Endothelial cell of umbilical vein (primary cell): ENCODE measurements around the gene UBE2Q1. TPM values are rescaled to one million over a fixed set of nuclear protein-coding genes. Genes with fewer than 3 reads are reported as not detected.

Source experiments
- BruUV-seq: library from RNA; stranded (reverse); fragments of 400-500 nt; replicated peaks from 2 replicates; lab custom pipeline; 2021; lab: Mats Ljungman, UMichigan
- CTCF ChIA-PET: fragments of 300-600, 350-600 bp; sonication (Branson Sonifier 250); formaldehyde crosslinking; loops from one replicate; lab custom pipeline; 2021; ENCODE audit warnings: antibody characterized with exemption, inconsistent platforms; lab: Charles Lee
- POLR2A ChIA-PET: fragments of 300-600, 350-600 bp; sonication (Branson Sonifier 250); formaldehyde crosslinking; loops from one replicate; lab custom pipeline; 2021; ENCODE audit warnings: antibody characterized with exemption, inconsistent platforms; lab: Charles Lee
- DNase-seq: peaks from one replicate; pipeline ENCODE4 v3.0.0-alpha.2; 2011; ENCODE audit warnings: low read depth, low spot score
- FAIRE-seq: peaks from 2 replicates; lab custom pipeline; 2011; peaks lifted over from hg19 to GRCh38; lab: Jason Lieb, UNC
- H2AFZ ChIP-seq: 2 replicates; pipeline ENCODE4 v1.6.0; 2012; ENCODE audit warnings: low read depth, low read length, control low read depth, inconsistent platforms
- H3K27ac ChIP-seq: 2 replicates; pipeline ENCODE4 v1.5.1; 2011; ENCODE audit warnings: low read depth, mild to moderate bottlenecking, control low read depth, low read length, moderate library complexity; ENCODE audit not compliant: insufficient read depth
- H3K27me3 ChIP-seq, 2 experiments: 2 replicates each; pipeline versions ENCODE4 v1.6.0 to v1.6.1; 2011; ENCODE audit warnings: low read length in 2 of 2, mixed read lengths in 1 of 2; ENCODE audit not compliant: control insufficient read depth in 2 of 2, insufficient read depth in 2 of 2
- H3K36me3 ChIP-seq, 2 experiments: 2 replicates in 1 of 2; 3 replicates in 1 of 2; pipeline ENCODE4 v1.5.1; 2011; ENCODE audit warnings: low read length in 2 of 2, mild to moderate bottlenecking in 1 of 2, moderate library complexity in 1 of 2; ENCODE audit not compliant: control insufficient read depth in 2 of 2, insufficient read depth in 2 of 2; ENCODE audit errors: extremely low read depth in 1 of 2
- H3K4me1 ChIP-seq: 3 replicates; pipeline ENCODE4 v1.5.1; 2011; ENCODE audit warnings: mild to moderate bottlenecking, low read length; ENCODE audit not compliant: control insufficient read depth, insufficient read depth; ENCODE audit errors: extremely low read depth
- H3K4me2 ChIP-seq: 2 replicates; pipeline ENCODE4 v1.6.1; 2011; ENCODE audit warnings: low read length, control low read depth, mixed read lengths; ENCODE audit not compliant: insufficient read depth
- H3K4me3 ChIP-seq, 3 experiments: fragments of 200-600 bp in 1 of 3; sonication (generic), shearing (Covaris generic) in 1 of 3; replicated peaks in 1 of 3; 2 replicates each; pipeline ENCODE4 v1.5.1; 2011 to 2016; ENCODE audit warnings: control low read depth in 3 of 3, low read length in 3 of 3, mild to moderate bottlenecking in 2 of 3, inconsistent platforms in 1 of 3, low read depth in 1 of 3, moderate library complexity in 1 of 3; ENCODE audit not compliant: insufficient read depth in 1 of 3
- H3K79me2 ChIP-seq: 2 replicates; pipeline ENCODE4 v1.6.0; 2012; ENCODE audit warnings: low read length, inconsistent platforms; ENCODE audit not compliant: control insufficient read depth, insufficient read depth
- H3K9ac ChIP-seq: replicated peaks from 2 replicates; pipeline ENCODE3; 2011; ENCODE audit warnings: low read length, control low read depth; ENCODE audit not compliant: insufficient read depth; ENCODE audit errors: extremely low read depth
- H3K9me1 ChIP-seq: replicated peaks from 3 replicates; pipeline ENCODE4 v1.6.0; 2011; ENCODE audit warnings: mild to moderate bottlenecking, low read length; ENCODE audit not compliant: control insufficient read depth, insufficient read depth; ENCODE audit errors: extremely low read depth
- H3K9me3 ChIP-seq: replicated peaks from 2 replicates; pipeline ENCODE4 v1.5.1; 2012; ENCODE audit warnings: low read length, inconsistent platforms; ENCODE audit not compliant: control insufficient read depth, insufficient read depth
- H4K20me1 ChIP-seq: replicated peaks from 2 replicates; pipeline ENCODE3; 2011; ENCODE audit warnings: mild to moderate bottlenecking, low read length; ENCODE audit not compliant: control insufficient read depth, insufficient read depth; ENCODE audit errors: extremely low read depth
- EZH2 ChIP-seq: IDR thresholded peaks from 2 replicates; pipeline ENCODE4 v1.6.1; 2012; ENCODE audit warnings: borderline replicate concordance, low read depth, mild to moderate bottlenecking, moderate library complexity, low read length, inconsistent platforms; ENCODE audit not compliant: severe bottlenecking
- FOS ChIP-seq: IDR thresholded peaks from 2 replicates; pipeline ENCODE4 v1.6.1; 2011; ENCODE audit warnings: mild to moderate bottlenecking, low read length, moderate library complexity, borderline replicate concordance; ENCODE audit not compliant: insufficient read depth
- GATA2 ChIP-seq: IDR thresholded peaks from 2 replicates; pipeline ENCODE4 v1.7.0; 2011; ENCODE audit warnings: low read depth, mild to moderate bottlenecking, moderate library complexity, mixed read lengths, low read length; ENCODE audit not compliant: insufficient read length, insufficient read depth
- JUN ChIP-seq: IDR thresholded peaks from 2 replicates; pipeline ENCODE4 v1.6.1; 2011; ENCODE audit warnings: borderline replicate concordance, low read depth; ENCODE audit not compliant: insufficient read length, insufficient read depth
- MYC ChIP-seq: IDR thresholded peaks from one replicate; pipeline ENCODE4 v1.6.1; 2011; ENCODE audit warnings: mild to moderate bottlenecking, low read depth, low read length
- POLR2A ChIP-seq: IDR thresholded peaks from 2 replicates; pipeline ENCODE4 v1.6.1; 2012; ENCODE audit warnings: low read depth, mild to moderate bottlenecking, control low read depth, low read length
- POLR2AphosphoS5 ChIP-seq: IDR thresholded peaks from 2 replicates; pipeline ENCODE4 v1.6.1; 2012; ENCODE audit warnings: low read depth, mild to moderate bottlenecking, control low read depth, low read length, moderate library complexity; ENCODE audit not compliant: insufficient read depth
- dilution Hi-C: fragments of 300-500 bp; cut with MboI; formaldehyde crosslinking; loops from one replicate; pipeline ENCODE4 v1.15.0; 2019; ENCODE audit warnings: low sequenced_read_pairs; ENCODE audit not compliant: extremely low pct_ligation_motif_present
- intact Hi-C: fragments of 100-400 bp; cut with micrococcal nuclease; formaldehyde crosslinking; loops from one replicate; pipeline ENCODE4 v1.10.0; 2022
- polyA plus RNA-seq, 4 experiments: library from polyadenylated mRNA; depleted of rRNA in 3 of 4; stranded (reverse) in 3 of 4; unstranded in 1 of 4; fragments of >200 nt; gene quantifications; 2 replicates each; pipeline versions ENCODE4 v1.2.1 to v1.2.3, GENCODE V29; 2011 to 2012; ENCODE audit warnings: missing spikeins in 1 of 4
- total RNA-seq: library from RNA; stranded (reverse); gene quantifications from 2 replicates; pipeline ENCODE4 v1.2.3, GENCODE V29; 2021
- TF ChIP-seq, protein P1 (sequence below), 2 donors: IDR thresholded peaks; 1 replicate in 1 of 2; 2 replicates in 1 of 2; pipeline ENCODE4 v1.5.1; 2011; ENCODE audit warnings: low read length in 2 of 2, mild to moderate bottlenecking in 2 of 2, moderate library complexity in 2 of 2, control low read depth in 1 of 2, inconsistent platforms in 1 of 2, low read depth in 1 of 2; ENCODE audit not compliant: insufficient read depth in 1 of 2; ENCODE audit errors: extremely low read depth in 1 of 2
- TF ChIP-seq, protein P2 (sequence below): IDR thresholded peaks from 2 replicates; pipeline ENCODE4 v1.6.1; 2011; ENCODE audit not compliant: insufficient read depth, insufficient read length

UBE2Q1 gene
- total and polyA plus RNA-seq, 2 donors (not counting 3 experiments of a cell fraction or from before 2014, with no cell fraction given): 16.5 to 85.4 TPM

DNA sequence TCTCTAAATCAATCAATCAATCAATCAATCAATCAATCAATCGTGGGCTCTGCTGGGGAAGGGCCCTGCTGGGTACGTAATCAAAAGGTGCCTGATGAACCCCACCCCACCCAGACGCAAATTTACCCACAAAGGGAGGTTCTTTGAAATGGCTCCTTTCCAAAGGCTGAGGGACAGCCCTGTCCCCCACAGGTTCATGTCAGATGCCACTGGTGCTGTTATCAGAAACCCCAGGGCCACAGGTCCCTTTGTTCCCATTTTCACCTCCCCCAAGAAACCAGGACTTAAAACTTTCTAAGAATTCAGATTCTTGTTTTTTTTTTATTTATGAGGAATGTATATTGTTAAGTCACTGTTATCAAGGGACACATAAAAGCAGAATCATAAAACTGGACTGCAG is 23.3 kb upstream of the UBE2Q1 start:
- no TSS peak for BruUV-seq
- Histone ChIP-seq H4K20me1 (peaks cover 2% of the 10 kb centered on the region), H3K36me3 (peaks cover 29 to 54% of the 10 kb centered on the region in 2 experiments), H3K4me1 (peaks cover 28% of the 10 kb centered on the region), H2AFZ (no peak overlapping the region), H3K9ac (no peak overlapping the region), H3K79me2 (no peaks in the 10 kb centered on the region), H3K4me3 (no peak overlapping the region), H3K27ac (no peak overlapping the region), H3K4me2 (no peak overlapping the region), H3K27me3 (no peaks in the 10 kb centered on the region), H3K9me3 (no peaks in the 10 kb centered on the region), H3K9me1 (no peaks in the 10 kb centered on the region)
- TF ChIP-seq FOS (no peak), POLR2A (no peak), EZH2 (no peak), POLR2AphosphoS5 (no peak), JUN (no peak), MYC (no peak), GATA2 (no peak)
- TF ChIP-seq, protein P1, sequence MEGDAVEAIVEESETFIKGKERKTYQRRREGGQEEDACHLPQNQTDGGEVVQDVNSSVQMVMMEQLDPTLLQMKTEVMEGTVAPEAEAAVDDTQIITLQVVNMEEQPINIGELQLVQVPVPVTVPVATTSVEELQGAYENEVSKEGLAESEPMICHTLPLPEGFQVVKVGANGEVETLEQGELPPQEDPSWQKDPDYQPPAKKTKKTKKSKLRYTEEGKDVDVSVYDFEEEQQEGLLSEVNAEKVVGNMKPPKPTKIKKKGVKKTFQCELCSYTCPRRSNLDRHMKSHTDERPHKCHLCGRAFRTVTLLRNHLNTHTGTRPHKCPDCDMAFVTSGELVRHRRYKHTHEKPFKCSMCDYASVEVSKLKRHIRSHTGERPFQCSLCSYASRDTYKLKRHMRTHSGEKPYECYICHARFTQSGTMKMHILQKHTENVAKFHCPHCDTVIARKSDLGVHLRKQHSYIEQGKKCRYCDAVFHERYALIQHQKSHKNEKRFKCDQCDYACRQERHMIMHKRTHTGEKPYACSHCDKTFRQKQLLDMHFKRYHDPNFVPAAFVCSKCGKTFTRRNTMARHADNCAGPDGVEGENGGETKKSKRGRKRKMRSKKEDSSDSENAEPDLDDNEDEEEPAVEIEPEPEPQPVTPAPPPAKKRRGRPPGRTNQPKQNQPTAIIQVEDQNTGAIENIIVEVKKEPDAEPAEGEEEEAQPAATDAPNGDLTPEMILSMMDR (IDR thresholded peaks at IDR 0.05; ENCODE audit: extremely low read depth in 1 of 2, insufficient read depth in 1 of 2, low read depth in 1 of 2, low read length in 2 of 2): no peak
- TF ChIP-seq, protein P2, sequence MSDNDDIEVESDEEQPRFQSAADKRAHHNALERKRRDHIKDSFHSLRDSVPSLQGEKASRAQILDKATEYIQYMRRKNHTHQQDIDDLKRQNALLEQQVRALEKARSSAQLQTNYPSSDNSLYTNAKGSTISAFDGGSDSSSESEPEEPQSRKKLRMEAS: no peak
- intact Hi-C loops: no loop called here
- DNase-seq (no peak), FAIRE-seq (no peak)
- dilution Hi-C loops: no loop called here
- ChIA-PET CTCF (interaction anchor here (1.2 kb wide), 1 partner anchor 22 kb away, joined by 3 read pairs; no protein-coding TSS in a partner anchor), POLR2A (no interaction called here)
